Measurements from ENCODE around the gene ARHGAP24. TPM values are rescaled to one million over a fixed set of nuclear protein-coding genes. Genes with fewer than 3 reads are reported as not detected.

Gene ARHGAP24
- total and polyA plus RNA-seq, 2 donors (not counting 1 experiment from before 2014, with no cell fraction given) = 48.4 to 141 TPM

DNA sequence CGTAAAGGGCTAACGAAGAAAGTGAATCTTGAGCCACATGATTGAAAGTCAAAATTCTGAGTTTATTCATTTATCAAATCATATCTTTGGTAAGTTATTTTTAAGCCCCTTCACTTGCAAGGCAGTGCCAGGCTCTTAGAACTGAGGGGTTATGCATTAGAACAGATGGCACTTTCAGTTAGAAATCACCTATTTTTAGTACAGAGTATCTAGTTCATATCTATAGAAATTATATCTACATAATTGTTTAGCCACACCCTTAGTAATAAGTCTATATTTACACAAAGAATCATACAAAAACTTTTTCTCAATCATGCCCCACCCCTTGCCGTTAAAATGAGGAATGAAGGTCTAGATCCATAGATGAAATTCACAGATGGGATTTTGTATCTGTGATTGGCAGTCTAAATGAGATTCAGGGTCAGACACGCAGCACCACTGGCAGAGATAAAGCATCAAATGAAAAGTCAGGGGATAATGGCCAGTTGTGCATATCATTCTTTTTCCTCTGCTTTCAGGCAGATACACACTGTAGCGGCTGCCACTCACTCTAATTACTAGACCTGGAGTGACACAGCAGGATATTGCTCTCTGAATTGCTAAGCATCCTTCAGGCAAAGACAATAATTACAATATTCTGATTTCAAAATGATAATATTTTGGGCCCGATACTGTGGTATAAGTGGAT lies 444.4 kb downstream of the ARHGAP24 start:
- Mint-ChIP-seq H3K4me3 (no peak overlapping the region), H3K4me1 (peaks cover 2% of the 10 kb centered on the region), H3K27me3 (no peaks in the 10 kb centered on the region), H3K27ac (no peak overlapping the region), H3K9me3 (ENCODE audit: insufficient read depth) (no peaks in the 10 kb centered on the region)
- no peak overlapping the region for H3K27ac ChIP-seq (ENCODE audit: low read length in 2 of 2)
- ChIA-PET POLR2A (no interaction called here), CTCF (no interaction called here)
- peaks cover 0 to 4% of the 10 kb centered on the region in 2 experiments for H3K36me3 ChIP-seq (replicated peaks in 1 of 2; ENCODE audit: control extremely low read depth in 1 of 2, control insufficient read depth in 1 of 2, extremely low read depth in 1 of 2, insufficient read depth in 2 of 2, low read length in 1 of 2)
- no CpG with 5 or more reads among the region's 6 CpGs for WGBS (ENCODE audit: insufficient coverage)
- H4K20me1 ChIP-seq (ENCODE audit: control insufficient read depth, insufficient read depth, low read length, poor library complexity, severe bottlenecking) = peaks cover 21% of the 10 kb centered on the region
- no peak for DNase-seq
- no peak for TF ChIP-seq EZH2 (IDR thresholded peaks at IDR 0.05; ENCODE audit: borderline replicate concordance, insufficient read depth, low read depth, low read length, poor library complexity, severe bottlenecking)
- TF ChIP-seq, protein P1, sequence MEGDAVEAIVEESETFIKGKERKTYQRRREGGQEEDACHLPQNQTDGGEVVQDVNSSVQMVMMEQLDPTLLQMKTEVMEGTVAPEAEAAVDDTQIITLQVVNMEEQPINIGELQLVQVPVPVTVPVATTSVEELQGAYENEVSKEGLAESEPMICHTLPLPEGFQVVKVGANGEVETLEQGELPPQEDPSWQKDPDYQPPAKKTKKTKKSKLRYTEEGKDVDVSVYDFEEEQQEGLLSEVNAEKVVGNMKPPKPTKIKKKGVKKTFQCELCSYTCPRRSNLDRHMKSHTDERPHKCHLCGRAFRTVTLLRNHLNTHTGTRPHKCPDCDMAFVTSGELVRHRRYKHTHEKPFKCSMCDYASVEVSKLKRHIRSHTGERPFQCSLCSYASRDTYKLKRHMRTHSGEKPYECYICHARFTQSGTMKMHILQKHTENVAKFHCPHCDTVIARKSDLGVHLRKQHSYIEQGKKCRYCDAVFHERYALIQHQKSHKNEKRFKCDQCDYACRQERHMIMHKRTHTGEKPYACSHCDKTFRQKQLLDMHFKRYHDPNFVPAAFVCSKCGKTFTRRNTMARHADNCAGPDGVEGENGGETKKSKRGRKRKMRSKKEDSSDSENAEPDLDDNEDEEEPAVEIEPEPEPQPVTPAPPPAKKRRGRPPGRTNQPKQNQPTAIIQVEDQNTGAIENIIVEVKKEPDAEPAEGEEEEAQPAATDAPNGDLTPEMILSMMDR (IDR thresholded peaks at IDR 0.05) = no peak
- H3K4me2 ChIP-seq (replicated peaks; ENCODE audit: low read depth, low read length, poor library complexity, severe bottlenecking) = no peak overlapping the region
- ATAC-seq (ENCODE audit: low read depth) = no peak
- no peaks in the 10 kb centered on the region for H3K27me3 ChIP-seq (replicated peaks in 1 of 4; ENCODE audit: control extremely low read depth in 1 of 4, control insufficient read depth in 3 of 4, insufficient read depth in 4 of 4, low read length in 3 of 4)
- peaks cover 3% of the 10 kb centered on the region for H3K79me2 ChIP-seq (ENCODE audit: control insufficient read depth, insufficient read depth, low read length)
- no peaks in the 10 kb centered on the region for H3K4me1 ChIP-seq (ENCODE audit: control insufficient read depth in 2 of 2, insufficient read depth in 2 of 2, low read length in 2 of 2)
- no peak overlapping the region for H3K4me3 ChIP-seq (ENCODE audit: control extremely low read depth in 1 of 5, extremely low read depth in 1 of 5, insufficient read depth in 1 of 5, low read depth in 2 of 5, low read length in 4 of 5)
- H3K9ac ChIP-seq (ENCODE audit: low read length) = no peak overlapping the region
- intact Hi-C loops (cut with micrococcal nuclease) = no loop called here
- H2AFZ ChIP-seq (ENCODE audit: insufficient read depth, low read depth, low read length, poor library complexity, severe bottlenecking) = no peak overlapping the region
- no peaks in the 10 kb centered on the region for H3K9me3 ChIP-seq (ENCODE audit: control extremely low read depth in 1 of 3, control insufficient read depth in 2 of 3, insufficient read depth in 1 of 3, low read length in 2 of 3)

DNA sequence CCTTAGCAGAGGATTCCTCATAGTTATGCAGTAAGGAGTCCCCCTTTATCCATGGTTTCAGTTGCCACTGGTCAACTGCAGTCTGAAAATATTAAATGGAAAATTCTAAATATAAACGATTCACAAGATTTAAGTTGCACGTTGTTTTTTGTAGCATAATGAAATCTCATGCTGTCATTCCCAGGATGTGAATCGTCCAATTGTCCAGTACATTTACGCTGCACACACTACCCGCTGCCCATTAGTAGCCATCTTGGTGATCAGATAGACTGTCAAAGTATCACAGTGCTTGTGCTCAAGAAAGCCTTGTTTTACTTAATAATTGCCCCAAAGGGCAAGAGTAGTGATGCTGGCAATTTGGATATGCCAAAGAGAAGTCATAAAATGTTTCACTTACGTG lies 450.1 kb downstream of the ARHGAP24 start:
- H3K79me2 ChIP-seq (ENCODE audit: control insufficient read depth, insufficient read depth, low read length) = peaks cover 3% of the 10 kb centered on the region
- POLR2A ChIA-PET = no interaction called here
- DNase-seq (no peak), ATAC-seq (ENCODE audit: low read depth) (no peak)
- 98% methylated on average over 5 of the region's 6 CpGs for WGBS (ENCODE audit: insufficient coverage)
- no peak overlapping the region for H3K4me2 ChIP-seq (replicated peaks; ENCODE audit: low read depth, low read length, poor library complexity, severe bottlenecking)
- H3K4me3 ChIP-seq (ENCODE audit: control extremely low read depth in 1 of 5, extremely low read depth in 1 of 5, insufficient read depth in 1 of 5, low read depth in 2 of 5, low read length in 4 of 5) = no peak overlapping the region
- Mint-ChIP-seq H3K27me3 (no peaks in the 10 kb centered on the region), H3K27ac (no peak overlapping the region), H3K4me1 (peaks cover 30% of the 10 kb centered on the region), H3K4me3 (no peak overlapping the region), H3K9me3 (ENCODE audit: insufficient read depth) (no peaks in the 10 kb centered on the region)
- H2AFZ ChIP-seq (ENCODE audit: insufficient read depth, low read depth, low read length, poor library complexity, severe bottlenecking) = no peak overlapping the region
- H3K4me1 ChIP-seq (ENCODE audit: control insufficient read depth in 2 of 2, insufficient read depth in 2 of 2, low read length in 2 of 2) = peaks cover 25 to 28% of the 10 kb centered on the region in 2 donors
- CTCF ChIA-PET = no interaction called here
- peaks cover 4 to 6% of the 10 kb centered on the region in 2 experiments for H3K36me3 ChIP-seq (replicated peaks in 1 of 2; ENCODE audit: control extremely low read depth in 1 of 2, control insufficient read depth in 1 of 2, extremely low read depth in 1 of 2, insufficient read depth in 2 of 2, low read length in 1 of 2)
- intact Hi-C loops (cut with micrococcal nuclease) = no loop called here
- TF ChIP-seq, protein P1 (IDR thresholded peaks at IDR 0.05) = no peak
- no peak for TF ChIP-seq EZH2 (IDR thresholded peaks at IDR 0.05; ENCODE audit: borderline replicate concordance, insufficient read depth, low read depth, low read length, poor library complexity, severe bottlenecking)
- H3K27me3 ChIP-seq (replicated peaks in 1 of 4; ENCODE audit: control extremely low read depth in 1 of 4, control insufficient read depth in 3 of 4, insufficient read depth in 4 of 4, low read length in 3 of 4) = no peaks in the 10 kb centered on the region
- no peak overlapping the region for H3K27ac ChIP-seq (ENCODE audit: low read length in 2 of 2)
- no peaks in the 10 kb centered on the region for H3K9me3 ChIP-seq (ENCODE audit: control extremely low read depth in 1 of 3, control insufficient read depth in 2 of 3, insufficient read depth in 1 of 3, low read length in 2 of 3)
- no peak overlapping the region for H3K9ac ChIP-seq (ENCODE audit: low read length)
- peaks cover 11% of the 10 kb centered on the region for H4K20me1 ChIP-seq (ENCODE audit: control insufficient read depth, insufficient read depth, low read length, poor library complexity, severe bottlenecking)
